GM23338 (cell line): Measurements from ENCODE around the gene CLEC18B. TPM values are rescaled to one million over a fixed set of nuclear protein-coding genes. Genes with fewer than 3 reads are reported as not detected.

Experiments
- ATAC-seq: fragments of 200-7000 bp; cut with Tn5 transposase; 3 replicates; pipeline ENCODE4 v1.9.1; 2020
- DNase-seq: peaks from one replicate; pipeline ENCODE4 v3.0.0-alpha.2; 2015; ENCODE audit warnings: low spot score
- H2AFZ ChIP-seq: fragments of 200-600 bp; sonication (generic); 2 replicates; pipeline ENCODE4 v1.8.0; 2016; ENCODE audit warnings: antibody characterized with exemption, mild to moderate bottlenecking, moderate library complexity
- H3F3A ChIP-seq: fragments of 200-600 bp; sonication (generic); replicated peaks from 2 replicates; pipeline ENCODE4 v1.8.0; 2017; ENCODE audit warnings: antibody characterized with exemption, mixed run types, low read depth
- H3K27ac ChIP-seq: fragments of 200-600 bp; sonication (generic); 2 replicates; pipeline ENCODE4 v1.6.1; 2016; ENCODE audit warnings: low read depth
- H3K27me3 ChIP-seq: fragments of 200-600 bp; sonication (generic); 2 replicates; pipeline ENCODE4 v1.8.0; 2016; ENCODE audit warnings: mild to moderate bottlenecking, mixed run types, moderate library complexity; ENCODE audit not compliant: insufficient read depth
- H3K36me3 ChIP-seq: fragments of 200-600 bp; sonication (generic); 2 replicates; pipeline ENCODE4 v1.8.0; 2016; ENCODE audit warnings: mild to moderate bottlenecking; ENCODE audit not compliant: insufficient read depth
- H3K4me1 ChIP-seq: fragments of 200-600 bp; sonication (generic); 2 replicates; pipeline ENCODE4 v1.8.0; 2016; ENCODE audit warnings: mild to moderate bottlenecking, moderate library complexity; ENCODE audit not compliant: insufficient read depth
- H3K4me2 ChIP-seq: fragments of 200-600 bp; sonication (generic); 2 replicates; pipeline ENCODE4 v1.7.1; 2017; ENCODE audit warnings: mixed run types
- H3K4me3 ChIP-seq: fragments of 200-600 bp; sonication (generic); 2 replicates; pipeline ENCODE4 v1.6.1; 2016; ENCODE audit warnings: mixed run types
- H3K79me2 ChIP-seq: fragments of 200-600 bp; sonication (generic); replicated peaks from 2 replicates; pipeline ENCODE4 v1.8.0; 2017; ENCODE audit warnings: mild to moderate bottlenecking; ENCODE audit not compliant: insufficient read depth
- H3K9me2 ChIP-seq: fragments of 200-600 bp; sonication (generic); 2 replicates; pipeline ENCODE4 v1.8.0; 2017; ENCODE audit not compliant: insufficient read depth
- H4K20me1 ChIP-seq: fragments of 200-600 bp; sonication (generic); replicated peaks from 2 replicates; pipeline ENCODE4 v1.8.0; 2017; ENCODE audit warnings: mild to moderate bottlenecking; ENCODE audit not compliant: insufficient read depth
- H3K27ac Mint-ChIP-seq: 2 replicates; pipeline ENCODE4 v1.8.0; 2020; ENCODE audit warnings: inconsistent platforms, mild to moderate bottlenecking, moderate library complexity, mixed read lengths
- H3K27me3 Mint-ChIP-seq: 3 replicates; pipeline ENCODE4 v1.8.0; 2022; ENCODE audit warnings: low read depth, mild to moderate bottlenecking, moderate library complexity, mixed read lengths, inconsistent platforms; ENCODE audit not compliant: insufficient read depth, poor library complexity
- H3K36me3 Mint-ChIP-seq: 3 replicates; pipeline ENCODE4 v1.8.0; 2021; ENCODE audit warnings: low read depth, mild to moderate bottlenecking, inconsistent platforms, moderate library complexity, mixed read lengths
- H3K4me1 Mint-ChIP-seq: 3 replicates; pipeline ENCODE4 v1.8.0; 2020; ENCODE audit warnings: mild to moderate bottlenecking, inconsistent platforms, mixed read lengths
- H3K4me3 Mint-ChIP-seq: 3 replicates; pipeline ENCODE4 v1.8.0; 2021; ENCODE audit warnings: moderate library complexity, mild to moderate bottlenecking, inconsistent platforms, mixed read lengths
- H3K9me3 Mint-ChIP-seq: 3 replicates; pipeline ENCODE4 v1.8.0; 2020; ENCODE audit warnings: moderate library complexity, mild to moderate bottlenecking, inconsistent platforms, mixed read lengths
- CREB1 ChIP-seq: fragments of 250-450 bp; sonication (Bioruptor Pico); IDR thresholded peaks from 2 replicates; pipeline ENCODE4 v1.5.0; 2020; ENCODE audit warnings: low read depth, mild to moderate bottlenecking, moderate library complexity
- CTCF ChIP-seq, 2 experiments: fragments of 200-600 bp in 1 of 2; sonication (generic) in 1 of 2; conservative IDR thresholded peaks; 2 replicates each; pipeline versions ENCODE4 v1.5.1 to v1.6.1; 2016 to 2017; ENCODE audit warnings: antibody characterized with exemption in 2 of 2, low read depth in 2 of 2, mild to moderate bottlenecking in 2 of 2, moderate library complexity in 1 of 2
- ETS1 ChIP-seq: IDR thresholded peaks from 2 replicates; pipeline ENCODE4 v1.6.1; 2016; ENCODE audit warnings: antibody characterized with exemption
- EZH2 ChIP-seq: fragments of 200-600 bp; sonication (generic); IDR thresholded peaks from one replicate; pipeline ENCODE4 v1.8.0; 2017; ENCODE audit warnings: antibody characterized with exemption, mild to moderate bottlenecking, low read depth; ENCODE audit not compliant: unreplicated experiment
- EZH2phosphoT487 ChIP-seq: fragments of 200-600 bp; sonication (generic); IDR thresholded peaks from one replicate; pipeline ENCODE4 v1.8.1; 2018; ENCODE audit warnings: antibody characterized with exemption; ENCODE audit not compliant: unreplicated experiment
- JUNB ChIP-seq: IDR thresholded peaks from one replicate; pipeline ENCODE4 v1.6.1; 2016; ENCODE audit warnings: antibody characterized with exemption; ENCODE audit not compliant: unreplicated experiment
- NANOG ChIP-seq: IDR thresholded peaks from 2 replicates; pipeline ENCODE4 v1.6.1; 2016; ENCODE audit warnings: antibody characterized with exemption, borderline replicate concordance
- POLR2AphosphoS5 ChIP-seq: IDR thresholded peaks from 2 replicates; pipeline ENCODE4 v1.6.1; 2016; ENCODE audit warnings: antibody characterized with exemption, low read depth
- REST ChIP-seq: IDR thresholded peaks from one replicate; pipeline ENCODE4 v1.6.1; 2018; ENCODE audit warnings: antibody characterized with exemption; ENCODE audit not compliant: unreplicated experiment
- STAT1 ChIP-seq: IDR thresholded peaks from one replicate; pipeline ENCODE4 v1.6.1; 2016; ENCODE audit warnings: antibody characterized with exemption; ENCODE audit not compliant: unreplicated experiment
- ZNF114 ChIP-seq: fragments of 250-450 bp; sonication (Bioruptor Pico); IDR thresholded peaks from 2 replicates; pipeline ENCODE4 v1.5.0; 2020; ENCODE audit warnings: mild to moderate bottlenecking, moderate library complexity
- ZNF331 ChIP-seq: fragments of 250-450 bp; sonication (Bioruptor Pico); IDR thresholded peaks from 2 replicates; pipeline ENCODE4 v1.5.0; 2020; ENCODE audit warnings: low read depth, mild to moderate bottlenecking, moderate library complexity
- ZNF462 ChIP-seq: fragments of 250-450 bp; sonication (Bioruptor Pico); IDR thresholded peaks from 2 replicates; pipeline ENCODE4 v1.5.0; 2020; ENCODE audit warnings: mild to moderate bottlenecking, moderate library complexity
- polyA plus RNA-seq: library from polyadenylated mRNA; unstranded; fragments of >200 nt; fragmentation: Nextera tagmentation; extraction: Ambion mirVana; gene quantifications from 2 replicates; pipeline ENCODE4 v1.2.1, GENCODE V29; 2016
- total RNA-seq: library from RNA; depleted of rRNA; stranded (reverse); fragments of >200 nt; shearing (Covaris generic); gene quantifications from 2 replicates; pipeline ENCODE4 v1.2.3, GENCODE V29; 2014

Gene CLEC18B
- total and polyA plus RNA-seq, 2 experiments from 2014 or later: 0.23 TPM; not detected in 1

GRCh38 chr16:74461826-74462225 lies 40.5 kb upstream of the CLEC18B start (continued):
- TF ChIP-seq ZNF331 (CRISPR knock-in tag) (no peak), NANOG (no peak), EZH2 (no peak)

- Mint-ChIP-seq H3K27ac (no peak overlapping the region), H3K36me3 (peaks cover 81% of the 10 kb centered on the region), H3K27me3 (peaks cover 2% of the 10 kb centered on the region), H3K4me1 (no peaks in the 10 kb centered on the region), H3K9me3 (no peaks in the 10 kb centered on the region), H3K4me3 (no peak overlapping the region)
- Histone ChIP-seq H3K4me1 (no peaks in the 10 kb centered on the region), H3K79me2 (no peaks in the 10 kb centered on the region), H3K27ac (no peak overlapping the region), H3K9me2 (no peaks in the 10 kb centered on the region), H3F3A (0 out of 2 replicates have a peak, but pooled peaks cover 3% of the 10 kb centered on the region), H3K4me2 (no peak overlapping the region), H2AFZ (no peak overlapping the region), H3K27me3 (no peaks in the 10 kb centered on the region), H4K20me1 (no peaks in the 10 kb centered on the region; the same call in 1 of the 2 replicates), H3K4me3 (no peak overlapping the region), H3K36me3 (peaks cover 42% of the 10 kb centered on the region)
- TF ChIP-seq REST: no peak
- TF ChIP-seq CREB1 (CRISPR knock-in tag): no peak
- no peak for TF ChIP-seq ZNF331 (CRISPR knock-in tag)
- no peak for TF ChIP-seq JUNB
- TF ChIP-seq NANOG: no peak
- TF ChIP-seq ZNF462 (CRISPR knock-in tag): no peak
- TF ChIP-seq ZNF114: no peak
- no peak for TF ChIP-seq EZH2
- no peak for TF ChIP-seq EZH2phosphoT487
- no peak for TF ChIP-seq POLR2AphosphoS5
- no peak for TF ChIP-seq CTCF (conservative IDR thresholded peaks at IDR 0.05; ENCODE audit: low read depth in 2 of 2)
- TF ChIP-seq ETS1: no peak
- no peak for TF ChIP-seq STAT1
- no peak for ATAC-seq
- no peak for DNase-seq
Measured at GRCh38 chr16:74460542-74460941, 39.3 kb upstream of the CLEC18B start.
